Sigmoid colon (tissue), 4 donors: Measurements from ENCODE around the gene FOSL2.

Experiments used
- POLR2AphosphoS5 ChIP-seq, 4 donors: sonication (generic); formaldehyde crosslinking; IDR thresholded peaks; one replicate each; pipeline ENCODE4 v1.6.1; 2017; ENCODE audit warnings: antibody characterized with exemption in 4 of 4
- TF ChIP-seq, protein P1 (sequence below), 4 experiments: fragments of 450-650 bp in 3 of 4; fragments of 200-600 bp in 1 of 4; IDR thresholded peaks; one replicate each; pipeline ENCODE4 v1.5.1; 2016 to 2019; ENCODE audit warnings: antibody characterized with exemption in 4 of 4, mild to moderate bottlenecking in 3 of 4, moderate library complexity in 2 of 4

DNA sequence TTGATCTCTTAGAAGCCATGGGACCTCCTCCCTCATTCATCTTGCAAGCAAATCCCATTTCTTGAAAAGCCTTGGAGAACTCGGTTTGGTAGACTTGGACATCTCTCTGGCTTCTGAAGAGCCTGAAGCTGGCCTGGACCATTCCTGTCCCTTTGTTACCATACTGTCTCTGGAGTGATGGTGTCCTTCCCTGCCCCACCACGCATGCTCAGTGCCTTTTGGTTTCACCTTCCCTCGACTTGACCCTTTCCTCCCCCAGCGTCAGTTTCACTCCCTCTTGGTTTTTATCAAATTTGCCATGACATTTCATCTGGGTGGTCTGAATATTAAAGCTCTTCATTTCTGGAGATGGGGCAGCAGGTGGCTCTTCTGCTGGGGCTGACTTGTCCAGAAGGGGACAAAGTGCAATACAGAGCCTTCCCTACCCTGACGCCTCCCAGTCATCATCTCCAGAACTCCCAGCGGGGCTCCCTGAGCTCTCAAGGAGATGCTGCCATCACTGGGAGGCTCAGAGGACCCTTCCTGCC lies 20.0 kb downstream of the FOSL2 start:
- TF ChIP-seq, protein P1, sequence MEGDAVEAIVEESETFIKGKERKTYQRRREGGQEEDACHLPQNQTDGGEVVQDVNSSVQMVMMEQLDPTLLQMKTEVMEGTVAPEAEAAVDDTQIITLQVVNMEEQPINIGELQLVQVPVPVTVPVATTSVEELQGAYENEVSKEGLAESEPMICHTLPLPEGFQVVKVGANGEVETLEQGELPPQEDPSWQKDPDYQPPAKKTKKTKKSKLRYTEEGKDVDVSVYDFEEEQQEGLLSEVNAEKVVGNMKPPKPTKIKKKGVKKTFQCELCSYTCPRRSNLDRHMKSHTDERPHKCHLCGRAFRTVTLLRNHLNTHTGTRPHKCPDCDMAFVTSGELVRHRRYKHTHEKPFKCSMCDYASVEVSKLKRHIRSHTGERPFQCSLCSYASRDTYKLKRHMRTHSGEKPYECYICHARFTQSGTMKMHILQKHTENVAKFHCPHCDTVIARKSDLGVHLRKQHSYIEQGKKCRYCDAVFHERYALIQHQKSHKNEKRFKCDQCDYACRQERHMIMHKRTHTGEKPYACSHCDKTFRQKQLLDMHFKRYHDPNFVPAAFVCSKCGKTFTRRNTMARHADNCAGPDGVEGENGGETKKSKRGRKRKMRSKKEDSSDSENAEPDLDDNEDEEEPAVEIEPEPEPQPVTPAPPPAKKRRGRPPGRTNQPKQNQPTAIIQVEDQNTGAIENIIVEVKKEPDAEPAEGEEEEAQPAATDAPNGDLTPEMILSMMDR (IDR thresholded peaks at IDR 0.05): no peak
- peak in 2 of 4 donors; percentile 4 to 17 for TF ChIP-seq POLR2AphosphoS5 (IDR thresholded peaks at IDR 0.05)
